Adrenal gland (tissue), 5 donors: ENCODE measurements around the gene MOK.

Experiments used
- POLR2A ChIP-seq, 2 donors: fragments of 450-650 bp; IDR thresholded peaks; one replicate each; pipeline ENCODE4 v1.6.1; 2017; ENCODE audit warnings: antibody characterized with exemption in 2 of 2, mild to moderate bottlenecking in 2 of 2, moderate library complexity in 1 of 2
- TF ChIP-seq, protein P1 (sequence below), 6 experiments: fragments of 450-650 bp in 4 of 6; fragments of 200-600 bp in 2 of 6; sonication (generic) in 1 of 6; IDR thresholded peaks; 1 replicate in 5 of 6; 2 replicates in 1 of 6; pipeline versions ENCODE4 v1.5.1 to v1.8.0; 2016 to 2021; ENCODE audit warnings: antibody characterized with exemption in 6 of 6, mild to moderate bottlenecking in 2 of 6, moderate library complexity in 1 of 6
- donor health status: DM: no; HTN: no; CAD: no.

DNA sequence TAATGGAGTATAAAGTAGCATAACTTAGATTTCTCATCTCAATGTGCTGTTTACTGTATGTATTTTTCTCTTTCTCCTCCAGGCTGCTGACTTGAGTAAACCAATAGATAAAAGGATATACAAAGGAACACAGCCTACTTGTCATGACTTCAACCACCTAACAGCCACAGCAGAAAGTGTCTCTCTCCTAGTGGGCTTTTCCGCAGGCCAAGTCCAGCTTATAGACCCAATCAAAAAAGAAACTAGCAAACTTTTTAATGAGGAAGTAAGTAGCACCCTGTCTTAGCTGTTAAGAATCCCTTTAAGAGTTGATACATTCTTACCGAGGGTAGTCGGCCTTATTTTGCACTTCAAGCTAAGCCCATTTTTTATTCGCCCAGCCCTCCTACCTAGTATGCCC, 110.1 kb downstream of the MOK start:
- TF ChIP-seq, protein P1, sequence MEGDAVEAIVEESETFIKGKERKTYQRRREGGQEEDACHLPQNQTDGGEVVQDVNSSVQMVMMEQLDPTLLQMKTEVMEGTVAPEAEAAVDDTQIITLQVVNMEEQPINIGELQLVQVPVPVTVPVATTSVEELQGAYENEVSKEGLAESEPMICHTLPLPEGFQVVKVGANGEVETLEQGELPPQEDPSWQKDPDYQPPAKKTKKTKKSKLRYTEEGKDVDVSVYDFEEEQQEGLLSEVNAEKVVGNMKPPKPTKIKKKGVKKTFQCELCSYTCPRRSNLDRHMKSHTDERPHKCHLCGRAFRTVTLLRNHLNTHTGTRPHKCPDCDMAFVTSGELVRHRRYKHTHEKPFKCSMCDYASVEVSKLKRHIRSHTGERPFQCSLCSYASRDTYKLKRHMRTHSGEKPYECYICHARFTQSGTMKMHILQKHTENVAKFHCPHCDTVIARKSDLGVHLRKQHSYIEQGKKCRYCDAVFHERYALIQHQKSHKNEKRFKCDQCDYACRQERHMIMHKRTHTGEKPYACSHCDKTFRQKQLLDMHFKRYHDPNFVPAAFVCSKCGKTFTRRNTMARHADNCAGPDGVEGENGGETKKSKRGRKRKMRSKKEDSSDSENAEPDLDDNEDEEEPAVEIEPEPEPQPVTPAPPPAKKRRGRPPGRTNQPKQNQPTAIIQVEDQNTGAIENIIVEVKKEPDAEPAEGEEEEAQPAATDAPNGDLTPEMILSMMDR (IDR thresholded peaks at IDR 0.05), result no peak
- no peak for TF ChIP-seq POLR2A (IDR thresholded peaks at IDR 0.05)
